Keratinocyte (primary cell): ENCODE results near the gene CAV2.

Experiments
- EZH2 ChIP-seq: IDR thresholded peaks from one replicate; pipeline ENCODE4 v1.6.1; 2012; ENCODE audit warnings: inconsistent platforms, mild to moderate bottlenecking, low read length, moderate library complexity
- TF ChIP-seq, protein P1 (sequence below), 3 experiments: IDR thresholded peaks in 1 of 3; conservative IDR thresholded peaks in 1 of 3; optimal IDR thresholded peaks in 1 of 3; 2 replicates in 2 of 3; 3 replicates in 1 of 3; pipeline versions ENCODE3 to v1.5.1; 2011; ENCODE audit warnings: low read length in 3 of 3, mild to moderate bottlenecking in 3 of 3, moderate library complexity in 2 of 3, control low read depth in 1 of 3, inconsistent platforms in 1 of 3; ENCODE audit not compliant: insufficient read depth in 2 of 3; ENCODE audit errors: extremely low read depth in 1 of 3

DNA sequence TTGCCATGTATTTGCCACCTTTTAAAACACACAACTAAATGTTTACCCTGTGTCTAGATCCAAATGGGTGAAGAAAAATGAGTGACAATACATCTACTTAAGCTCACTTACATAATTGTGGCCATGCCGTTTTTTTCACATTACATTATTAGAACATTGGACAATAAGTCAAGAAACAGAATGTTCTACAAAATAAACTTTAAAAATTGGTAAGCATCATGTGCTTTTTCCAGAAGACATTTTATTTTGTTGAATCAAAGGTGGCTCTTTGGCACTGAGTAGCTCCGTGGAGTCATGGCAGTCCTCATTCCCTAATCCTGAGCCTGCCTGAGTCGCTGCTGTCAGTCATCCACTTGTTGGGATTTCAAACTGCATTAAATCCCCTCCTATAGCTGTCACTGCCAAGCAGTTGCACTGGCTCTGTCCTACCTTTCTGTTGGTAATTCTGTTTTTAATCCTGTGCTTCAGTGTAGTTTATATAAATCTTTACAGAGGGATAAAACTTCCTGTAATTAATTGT lies 57.6 kb downstream of the CAV2 start:
- TF ChIP-seq, protein P1, sequence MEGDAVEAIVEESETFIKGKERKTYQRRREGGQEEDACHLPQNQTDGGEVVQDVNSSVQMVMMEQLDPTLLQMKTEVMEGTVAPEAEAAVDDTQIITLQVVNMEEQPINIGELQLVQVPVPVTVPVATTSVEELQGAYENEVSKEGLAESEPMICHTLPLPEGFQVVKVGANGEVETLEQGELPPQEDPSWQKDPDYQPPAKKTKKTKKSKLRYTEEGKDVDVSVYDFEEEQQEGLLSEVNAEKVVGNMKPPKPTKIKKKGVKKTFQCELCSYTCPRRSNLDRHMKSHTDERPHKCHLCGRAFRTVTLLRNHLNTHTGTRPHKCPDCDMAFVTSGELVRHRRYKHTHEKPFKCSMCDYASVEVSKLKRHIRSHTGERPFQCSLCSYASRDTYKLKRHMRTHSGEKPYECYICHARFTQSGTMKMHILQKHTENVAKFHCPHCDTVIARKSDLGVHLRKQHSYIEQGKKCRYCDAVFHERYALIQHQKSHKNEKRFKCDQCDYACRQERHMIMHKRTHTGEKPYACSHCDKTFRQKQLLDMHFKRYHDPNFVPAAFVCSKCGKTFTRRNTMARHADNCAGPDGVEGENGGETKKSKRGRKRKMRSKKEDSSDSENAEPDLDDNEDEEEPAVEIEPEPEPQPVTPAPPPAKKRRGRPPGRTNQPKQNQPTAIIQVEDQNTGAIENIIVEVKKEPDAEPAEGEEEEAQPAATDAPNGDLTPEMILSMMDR (optimal IDR thresholded peaks at IDR 0.05 in 1 of 3, IDR thresholded peaks at IDR 0.05 in 1 of 3, conservative IDR thresholded peaks at IDR 0.05 in 1 of 3; ENCODE audit: extremely low read depth in 1 of 3, insufficient read depth in 2 of 3, low read length in 3 of 3), result no peak
- TF ChIP-seq EZH2, result no peak
